GM12892 (cell line): ENCODE measurements around the gene PDE8B.

Source experiments
- POLR2A ChIP-seq: IDR thresholded peaks from 2 replicates; pipeline ENCODE4 v1.6.1; 2011; ENCODE audit warnings: low read depth, low read length, control low read depth
- POLR2AphosphoS5 ChIP-seq: IDR thresholded peaks from 2 replicates; pipeline ENCODE4 v1.6.1; 2011; ENCODE audit warnings: low read depth, low read length, control low read depth
- TAF1 ChIP-seq: IDR thresholded peaks from 2 replicates; pipeline ENCODE4 v1.6.1; 2011; ENCODE audit warnings: low read depth, mild to moderate bottlenecking, control low read depth, low read length, borderline replicate concordance

GRCh38 chr5:77167063-77167462, 43.4 kb upstream of the PDE8B start:
- TF ChIP-seq POLR2A, result no peak
- TF ChIP-seq POLR2AphosphoS5, result no peak
- TF ChIP-seq TAF1, result no peak
